Stimulated activated CD8-positive, alpha-beta memory T cell treated with anti-CD3 and anti-CD28 coated beads, Interleukin-4, amount 100 ng/mL, for 48 hours (primary cell): ENCODE measurements around the gene NLRC5.
"Not testable (repeated sequence)": the region's sequence is repeated elsewhere in the genome, so short reads cannot be mapped to it uniquely, and the experiment has no call there.

Source experiments
- DNase-seq: peaks from one replicate; pipeline ENCODE4 v3.0.0-alpha.2; 2020

Gene NLRC5

DNA sequence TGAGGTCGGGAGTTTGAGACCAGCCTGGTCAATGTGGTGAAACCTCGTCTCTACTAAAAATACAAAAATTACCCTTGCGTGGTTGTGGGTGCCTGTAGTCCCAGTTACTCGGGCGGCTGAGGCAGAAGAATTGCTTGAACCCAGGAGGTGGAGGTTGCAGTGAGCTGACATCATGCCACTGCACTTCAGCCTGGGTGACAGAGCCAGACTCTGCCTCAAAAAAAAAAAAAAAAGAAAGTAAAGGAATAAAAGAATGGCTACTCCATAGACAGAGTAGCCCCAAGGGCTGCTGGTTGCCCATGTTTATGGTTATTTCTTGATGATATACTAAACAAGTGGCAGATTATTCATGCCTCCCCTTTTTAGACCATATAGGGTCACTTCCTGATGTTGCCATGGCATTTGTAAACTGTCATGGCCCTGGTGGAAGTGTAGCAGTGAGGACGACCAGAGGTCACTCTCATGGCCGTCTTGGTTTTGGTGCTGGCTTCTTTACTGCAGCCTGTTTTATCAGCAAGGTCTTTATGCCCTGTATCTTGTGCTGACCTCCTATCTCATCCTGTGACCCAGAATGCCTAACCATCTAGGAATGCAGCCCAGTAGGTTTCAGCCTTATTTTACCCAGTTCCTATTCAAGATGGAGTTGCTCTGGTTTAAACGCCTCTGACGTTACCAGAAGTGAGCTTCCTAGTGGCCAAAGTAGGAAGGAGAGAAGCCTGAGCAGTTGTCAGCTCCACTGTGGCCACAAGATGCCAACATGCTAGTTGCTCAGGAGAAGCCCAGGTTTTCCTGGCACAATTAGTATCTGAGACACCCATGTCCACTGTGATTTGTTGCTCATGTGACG is 120.1 kb downstream of the NLRC5 start:
- DNase-seq, result not testable (repeated sequence)

DNA sequence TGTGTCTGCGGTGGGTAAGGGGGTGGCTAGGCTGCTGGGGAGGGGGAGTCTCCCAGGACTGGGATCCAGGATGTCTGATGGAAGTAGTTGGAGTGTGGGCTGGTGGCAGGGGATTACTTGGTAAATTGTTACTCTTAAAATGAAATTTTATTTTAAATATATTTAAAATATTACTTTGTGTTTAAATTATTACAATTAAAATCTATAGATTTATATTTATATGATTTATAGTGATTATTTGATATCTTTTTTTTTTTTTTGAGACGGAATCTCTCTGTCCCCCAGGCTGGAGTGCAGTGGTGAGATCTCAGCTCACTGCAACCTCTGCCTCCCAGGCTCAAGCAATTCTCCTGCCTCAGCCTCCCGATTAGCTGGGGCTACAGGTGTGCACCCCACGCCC is 121.6 kb downstream of the NLRC5 start:
- no peak for DNase-seq

DNA sequence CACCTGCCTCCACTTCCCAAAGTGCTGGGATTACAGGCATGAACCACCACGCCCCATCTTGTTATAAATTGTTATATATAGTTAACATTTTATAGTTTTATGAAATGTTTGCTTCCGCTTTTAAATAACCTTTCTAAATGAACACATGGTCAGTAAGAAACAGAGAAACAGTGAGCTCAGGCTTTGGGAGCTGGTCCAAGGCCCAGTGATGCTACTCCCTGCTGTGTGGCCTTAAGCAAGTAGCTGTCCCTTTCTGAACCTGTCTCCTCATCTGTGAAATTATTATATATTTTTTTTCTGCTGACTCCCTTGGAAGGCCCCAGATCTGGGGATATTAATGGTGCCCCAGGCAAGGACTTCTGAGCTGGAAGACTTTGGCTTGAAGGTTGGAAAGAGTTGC is 122.1 kb downstream of the NLRC5 start:
- no peak for DNase-seq

DNA sequence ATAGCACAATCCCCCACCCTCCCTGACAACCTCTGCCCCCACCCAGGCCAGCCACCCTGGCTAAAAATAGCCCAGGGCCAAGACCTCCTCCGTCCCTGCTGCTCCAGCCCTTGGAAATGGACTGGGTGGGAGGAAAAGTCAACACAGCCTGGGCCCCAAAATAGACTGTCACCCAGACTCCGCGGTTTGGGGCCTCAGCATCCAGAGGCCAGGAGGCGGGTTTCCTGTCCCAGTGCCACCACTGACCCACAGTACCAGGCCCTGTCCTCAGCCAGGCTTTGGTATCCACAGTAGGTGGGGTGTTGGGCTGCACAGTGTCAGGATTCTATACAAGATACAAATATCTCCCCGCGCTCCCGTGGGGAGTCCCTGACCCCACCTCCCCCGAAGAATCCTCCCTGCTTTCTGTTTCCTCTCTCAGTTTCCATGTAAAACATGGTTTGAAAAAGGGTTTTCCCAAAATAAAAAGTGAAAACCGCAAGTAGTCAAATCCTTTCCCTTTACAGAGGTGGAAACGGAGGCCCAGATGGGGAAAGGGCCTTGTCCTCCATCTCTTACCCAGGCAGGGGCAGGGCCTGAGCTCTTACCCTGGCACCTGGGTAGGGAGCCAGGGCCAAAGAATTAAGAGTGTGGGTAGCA is 123.2 kb downstream of the NLRC5 start:
- no peak for DNase-seq

DNA sequence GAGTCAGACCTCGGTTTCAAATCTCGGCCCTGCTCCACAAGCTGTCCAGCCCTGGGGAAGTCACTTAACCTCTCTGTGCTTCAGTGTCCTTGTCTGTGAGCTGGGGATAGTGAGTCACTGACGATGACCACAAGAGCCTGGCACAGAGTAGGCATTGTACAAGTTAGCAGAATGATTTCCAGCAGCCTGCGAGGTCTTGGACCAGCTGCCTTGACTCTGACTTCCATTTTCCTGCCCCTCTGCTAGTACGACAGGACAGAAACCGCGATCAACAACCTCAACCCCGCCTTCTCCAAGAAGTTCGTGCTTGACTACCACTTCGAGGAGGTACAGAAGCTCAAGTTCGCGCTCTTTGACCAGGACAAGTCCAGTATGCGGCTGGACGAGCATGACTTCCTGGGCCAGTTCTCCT is 123.7 kb downstream of the NLRC5 start:
- no peak for DNase-seq

DNA sequence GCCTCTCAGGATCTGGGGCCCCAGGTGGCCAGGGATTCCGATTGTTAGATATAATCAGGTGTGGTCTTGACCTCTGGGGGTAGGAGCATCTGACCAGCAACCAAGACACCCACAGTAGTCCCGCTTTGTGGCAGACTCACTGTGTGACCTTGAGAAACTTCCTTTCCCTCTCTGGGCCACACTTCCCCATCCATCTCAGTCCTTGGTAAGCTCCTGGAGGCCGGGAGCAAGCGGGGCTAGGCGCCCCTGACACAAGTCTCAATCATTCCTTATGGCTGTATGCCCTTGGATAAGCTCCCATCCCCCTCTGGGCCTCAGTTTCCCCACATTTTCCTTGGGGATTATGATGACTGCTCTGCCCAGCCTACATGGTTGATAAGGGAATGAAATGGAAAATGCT is 124.3 kb downstream of the NLRC5 start:
- no peak for DNase-seq

DNA sequence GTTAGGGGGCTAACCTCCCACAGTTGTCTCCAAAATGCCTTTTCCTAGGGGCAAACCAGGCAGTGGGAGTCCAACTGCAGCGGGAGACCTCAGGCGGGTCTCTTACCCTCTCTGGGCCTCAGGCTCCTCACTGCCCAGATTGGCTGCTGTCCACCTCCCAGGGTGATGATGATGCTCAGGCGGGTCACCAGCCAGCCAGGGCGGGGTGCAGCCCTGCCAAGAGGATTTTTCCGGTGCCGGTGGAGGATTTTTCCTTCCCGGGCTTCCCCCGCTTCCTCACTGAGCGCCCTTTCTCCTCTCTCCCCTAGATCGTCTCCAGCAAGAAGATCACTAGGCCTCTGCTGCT is 125.8 kb downstream of the NLRC5 start:
- no peak for DNase-seq

DNA sequence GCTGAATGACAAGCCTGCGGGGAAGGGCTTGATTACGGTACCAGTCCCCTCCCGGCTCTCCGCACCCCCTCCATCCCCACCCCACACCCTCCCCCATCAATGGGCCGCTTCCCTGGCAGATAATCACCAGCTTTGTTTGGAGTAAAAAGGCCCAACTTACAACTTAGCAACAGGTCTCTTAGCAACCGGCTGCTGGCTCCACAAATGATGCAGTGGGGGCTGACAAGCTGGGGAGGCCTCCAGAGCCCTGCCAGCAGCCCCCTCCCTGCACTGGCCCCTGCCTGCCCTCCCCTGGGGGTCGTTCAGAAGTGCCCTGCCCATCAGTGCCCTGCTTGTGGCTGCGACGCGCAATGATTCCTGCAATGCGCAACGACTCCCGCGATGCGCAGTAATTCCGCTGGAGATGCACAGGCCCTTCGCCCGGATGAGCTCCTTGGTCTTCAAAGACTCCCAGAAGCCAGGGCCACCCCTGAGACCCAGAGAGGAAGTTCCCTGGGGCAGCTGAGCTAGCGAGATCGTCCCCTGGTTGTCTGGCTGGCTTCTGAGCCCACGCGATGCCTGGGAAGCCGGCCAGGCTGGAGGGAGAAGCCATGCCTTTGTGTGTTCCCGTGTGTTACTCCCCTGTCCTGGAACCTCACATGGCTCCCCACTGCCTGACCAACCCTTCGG is 126.3 kb downstream of the NLRC5 start:
- no peak for DNase-seq

DNA sequence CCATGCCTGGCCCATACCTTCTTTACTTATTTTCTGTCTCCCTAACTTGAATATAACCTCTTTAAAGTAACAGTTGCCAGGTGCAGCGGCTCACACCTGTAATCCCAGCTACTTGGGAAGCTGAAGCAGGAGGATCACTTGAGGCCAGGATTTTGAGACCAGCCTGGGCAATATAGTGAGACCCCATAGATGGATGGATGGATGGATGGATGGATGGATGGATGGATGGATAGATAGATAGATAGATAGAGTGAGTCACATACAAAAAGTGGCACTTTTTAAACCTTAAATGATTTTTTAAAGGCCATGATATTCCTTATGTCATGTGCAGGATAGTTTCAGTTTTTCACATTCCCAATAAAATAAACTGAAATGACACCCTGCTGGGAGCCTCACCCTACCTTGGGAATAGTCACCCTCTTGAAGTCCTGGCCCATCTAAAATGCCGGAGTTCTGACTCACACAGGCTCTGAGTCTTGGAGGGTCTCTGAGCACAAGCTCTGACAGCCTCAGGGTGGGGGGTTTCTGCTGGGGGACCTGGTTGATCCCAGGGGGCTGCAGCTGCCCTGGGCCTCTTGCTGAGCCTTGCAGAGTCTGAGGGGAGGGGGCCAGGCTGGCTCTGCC is 129.2 kb downstream of the NLRC5 start:
- no peak for DNase-seq

DNA sequence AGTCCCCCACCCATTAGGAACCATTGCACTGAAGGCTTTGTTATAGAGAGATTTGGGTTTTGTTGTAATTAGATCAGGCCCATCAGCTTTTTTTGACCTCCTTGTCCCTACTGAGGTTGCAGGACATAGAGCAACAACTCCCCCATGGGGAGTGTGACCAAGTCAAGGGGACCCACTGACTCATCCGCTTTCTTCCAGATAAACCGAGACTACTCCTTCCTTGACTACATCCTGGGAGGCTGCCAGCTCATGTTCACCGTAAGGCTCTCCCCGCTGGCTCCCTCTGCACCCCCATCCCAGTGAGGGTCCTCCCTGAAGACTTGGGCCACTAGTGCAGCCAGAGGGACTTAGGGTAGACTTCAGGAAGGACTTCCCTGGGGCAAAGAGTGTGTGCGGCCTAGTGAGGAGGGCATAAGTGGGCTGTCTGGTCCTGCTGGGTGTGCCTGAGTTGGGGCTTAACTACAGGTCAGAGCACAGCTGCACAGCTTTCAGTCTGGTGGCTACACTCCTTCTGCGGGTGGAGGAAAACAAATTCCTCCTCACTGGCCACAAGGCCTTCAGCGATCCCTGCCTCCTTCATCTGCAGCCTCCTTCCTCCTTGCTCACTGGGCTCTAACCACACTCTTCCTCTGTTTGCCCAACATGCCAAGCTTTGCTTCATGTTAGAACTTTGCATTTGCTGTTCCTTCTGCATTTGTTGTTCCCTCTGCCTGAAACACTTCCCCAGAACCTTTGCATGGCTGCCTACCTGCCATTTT is 134.0 kb downstream of the NLRC5 start:
- no peak for DNase-seq

DNA sequence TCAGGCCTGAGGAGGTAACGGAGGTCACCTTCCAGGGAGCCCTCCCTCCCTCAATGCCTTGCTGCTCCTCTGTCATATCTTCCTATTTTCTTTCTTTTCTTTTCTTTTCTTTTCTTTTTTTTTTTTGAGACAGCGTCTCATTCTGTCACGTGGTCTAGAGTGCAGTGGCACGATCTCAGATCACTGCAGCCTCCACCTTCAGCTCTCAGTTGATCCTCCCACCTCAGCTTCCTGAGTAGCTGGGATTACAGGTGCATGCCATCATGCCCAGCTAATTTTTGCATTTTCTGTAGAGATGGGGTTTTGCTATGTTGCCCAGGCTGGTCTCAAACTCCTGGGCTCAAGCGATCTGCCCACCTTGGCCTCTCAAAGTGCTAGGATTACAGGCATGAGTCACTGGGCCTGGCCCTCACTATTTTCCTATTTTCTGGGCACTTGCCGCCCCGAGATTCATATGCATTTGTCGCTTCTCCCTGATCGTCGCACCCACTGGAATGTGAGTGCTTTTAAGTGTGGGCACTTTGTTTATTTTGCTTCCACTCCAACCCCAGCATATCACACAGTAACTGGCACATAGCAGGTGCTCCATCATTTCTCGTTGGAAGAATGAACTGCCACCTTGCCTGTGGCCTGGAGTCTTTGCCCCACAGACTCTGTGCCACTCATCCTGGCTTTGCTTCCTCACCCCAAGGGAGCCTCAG is 134.8 kb downstream of the NLRC5 start:
- DNase-seq, result no peak

DNA sequence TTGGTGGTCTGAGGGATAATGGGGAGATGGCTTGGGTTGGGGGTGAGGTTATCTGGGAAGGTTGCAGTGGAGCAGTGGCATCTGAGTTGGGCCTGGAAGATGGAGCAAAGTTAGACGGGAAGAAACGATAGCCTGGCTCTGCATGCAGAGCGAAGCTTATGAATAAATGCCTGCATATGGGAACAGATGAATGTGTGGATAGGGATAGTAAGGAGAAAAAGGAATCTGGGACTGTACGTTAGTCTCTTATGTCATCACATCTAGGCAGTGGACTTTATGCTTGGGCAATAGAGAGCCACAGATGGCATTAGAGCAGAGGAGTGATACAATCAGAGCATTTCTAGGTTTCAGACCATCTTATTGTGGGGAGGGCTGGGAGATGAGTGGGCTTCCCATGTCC is 136.0 kb downstream of the NLRC5 start:
- no peak for DNase-seq

DNA sequence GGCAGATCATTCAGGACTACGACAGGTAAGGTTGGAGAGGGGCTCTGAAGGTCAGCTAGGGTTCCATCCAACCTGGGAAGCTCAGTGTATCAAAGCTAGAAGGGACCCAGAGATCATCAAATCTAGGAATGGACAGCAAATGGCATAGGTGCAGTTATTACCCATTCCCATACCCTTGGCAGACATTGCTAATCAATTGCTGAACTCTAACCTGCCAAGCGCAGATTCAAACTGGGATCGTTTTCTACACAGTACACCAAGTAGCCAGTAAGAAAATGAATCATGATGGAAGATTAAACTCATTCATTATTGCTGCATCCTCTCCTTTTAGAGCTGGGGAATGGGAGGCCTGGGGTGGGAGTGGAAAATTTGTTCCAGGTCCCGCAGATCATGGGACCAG is 136.6 kb downstream of the NLRC5 start:
- DNase-seq, result no peak

DNA sequence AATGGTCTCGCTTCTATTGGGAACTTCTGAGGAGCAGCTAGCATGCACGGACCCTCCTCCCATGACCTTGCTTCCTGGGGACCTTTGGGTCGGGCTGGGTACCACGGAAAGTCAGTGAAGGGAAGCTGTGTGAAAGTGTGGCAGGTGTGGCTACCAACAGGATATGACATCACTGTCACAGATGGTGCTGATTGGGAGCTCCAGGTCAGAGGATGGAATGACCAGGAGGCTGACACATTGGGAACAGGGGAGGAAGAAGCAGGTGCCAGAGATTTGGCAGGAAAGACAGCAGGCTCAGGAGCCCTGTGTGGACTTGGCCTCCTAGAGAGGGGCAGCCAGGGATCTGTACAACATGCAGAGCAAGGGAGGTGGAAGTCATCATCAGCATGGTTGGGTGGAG is 137.1 kb downstream of the NLRC5 start:
- DNase-seq, result no peak

DNA sequence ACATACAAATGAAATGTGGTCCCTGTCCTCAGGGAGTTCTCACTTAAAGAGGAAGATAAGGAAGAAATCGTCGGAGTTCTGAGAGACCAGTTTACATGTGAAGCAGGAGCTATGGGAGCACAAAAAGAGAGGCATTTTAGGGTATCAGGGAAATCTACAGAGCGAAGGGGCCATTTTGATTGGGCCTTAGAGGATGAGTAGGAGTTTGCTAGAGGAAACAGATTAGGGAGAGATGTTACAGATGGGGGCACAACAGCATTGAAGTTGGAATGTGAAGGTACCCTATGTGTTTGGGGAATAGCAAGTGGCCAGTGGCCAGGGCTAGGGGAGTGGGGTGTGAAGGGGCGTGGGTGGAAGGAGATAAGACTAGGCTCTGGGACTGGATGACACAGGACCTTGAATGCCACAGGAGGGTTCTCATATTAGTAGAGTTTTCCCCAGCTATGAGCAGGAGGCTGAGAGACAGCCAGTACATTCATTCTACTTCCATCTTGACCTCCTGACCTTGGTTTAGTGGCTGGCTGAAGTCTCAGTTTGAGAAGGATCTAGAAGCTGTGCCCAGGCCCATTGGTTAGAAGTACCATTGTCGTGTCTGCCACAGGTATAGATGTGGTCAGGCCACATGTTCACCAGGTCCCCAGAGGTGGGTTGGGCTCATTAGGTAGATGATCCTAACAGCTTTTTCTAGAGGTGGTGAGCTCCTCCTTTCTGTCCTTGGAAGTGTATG is 137.8 kb downstream of the NLRC5 start:
- DNase-seq, result peak; percentile 50

DNA sequence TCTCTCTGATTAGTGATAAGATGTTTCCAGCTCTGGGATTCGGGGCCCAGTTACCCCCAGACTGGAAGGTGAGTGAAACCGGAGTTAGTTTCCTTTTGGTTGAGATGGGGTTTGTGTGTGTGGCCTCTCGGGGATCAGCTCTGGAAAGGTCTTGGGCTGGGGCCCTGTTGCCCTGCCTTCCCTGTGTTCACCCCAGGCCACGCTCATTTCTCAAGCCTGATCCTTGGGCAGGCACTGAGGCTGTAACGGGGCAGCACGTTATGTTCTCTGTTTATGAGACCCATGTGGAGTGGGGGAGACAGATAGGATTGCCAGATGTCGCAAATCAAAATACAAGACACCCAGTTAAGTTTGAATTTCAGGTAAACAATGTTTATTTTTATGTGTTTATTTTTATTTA is 138.5 kb downstream of the NLRC5 start:
- DNase-seq, result no peak

DNA sequence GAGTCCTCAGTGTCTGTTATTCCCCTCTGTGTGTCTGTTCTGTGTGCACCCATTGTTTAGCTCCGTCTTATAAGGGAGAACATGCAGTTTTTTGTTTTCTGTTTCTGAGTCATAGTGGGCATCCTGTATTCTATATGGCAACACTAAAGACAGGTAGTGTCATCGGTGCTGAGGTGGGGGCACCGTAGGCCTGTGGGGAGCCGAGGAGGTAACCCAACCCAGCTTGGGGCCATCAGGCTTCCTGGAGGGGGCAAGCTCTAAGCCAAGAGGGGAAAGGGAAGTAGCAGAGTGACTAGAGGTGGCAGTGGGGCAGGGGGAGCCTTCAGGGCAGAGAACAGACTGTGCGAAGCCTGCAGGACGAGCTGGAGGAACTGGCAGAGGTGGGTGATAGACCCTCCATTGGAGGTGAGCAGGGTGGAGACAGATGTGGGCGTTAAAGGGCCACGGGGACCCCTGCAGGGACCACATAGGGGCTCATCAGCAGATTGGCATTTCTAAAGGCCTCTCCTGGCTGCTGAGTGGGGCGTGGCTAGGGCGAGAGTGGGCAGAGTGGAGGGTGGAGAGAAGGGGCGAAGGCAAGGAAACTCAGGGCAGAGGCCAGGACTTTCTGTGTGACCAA is 139.5 kb downstream of the NLRC5 start:
- peak; percentile 70 for DNase-seq

DNA sequence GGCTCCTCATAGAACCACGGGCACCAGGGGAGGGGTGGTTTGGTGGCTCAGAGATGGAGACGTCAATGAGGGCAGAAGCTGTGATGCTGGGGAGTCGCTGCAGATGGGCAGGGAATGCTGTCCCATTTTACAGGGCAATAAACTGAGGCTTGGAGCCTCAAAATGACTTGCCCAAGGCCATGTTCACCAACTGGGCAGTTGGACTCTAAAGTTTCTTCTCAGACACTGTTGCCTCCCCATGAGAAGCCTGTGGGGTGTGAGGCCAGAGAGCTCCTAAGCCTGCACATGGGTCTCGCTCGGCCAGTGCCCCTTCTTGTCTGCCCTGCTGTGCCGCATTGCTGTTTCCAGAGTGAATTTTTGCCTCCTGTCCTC is 141.6 kb downstream of the NLRC5 start:
- no peak for DNase-seq

DNA sequence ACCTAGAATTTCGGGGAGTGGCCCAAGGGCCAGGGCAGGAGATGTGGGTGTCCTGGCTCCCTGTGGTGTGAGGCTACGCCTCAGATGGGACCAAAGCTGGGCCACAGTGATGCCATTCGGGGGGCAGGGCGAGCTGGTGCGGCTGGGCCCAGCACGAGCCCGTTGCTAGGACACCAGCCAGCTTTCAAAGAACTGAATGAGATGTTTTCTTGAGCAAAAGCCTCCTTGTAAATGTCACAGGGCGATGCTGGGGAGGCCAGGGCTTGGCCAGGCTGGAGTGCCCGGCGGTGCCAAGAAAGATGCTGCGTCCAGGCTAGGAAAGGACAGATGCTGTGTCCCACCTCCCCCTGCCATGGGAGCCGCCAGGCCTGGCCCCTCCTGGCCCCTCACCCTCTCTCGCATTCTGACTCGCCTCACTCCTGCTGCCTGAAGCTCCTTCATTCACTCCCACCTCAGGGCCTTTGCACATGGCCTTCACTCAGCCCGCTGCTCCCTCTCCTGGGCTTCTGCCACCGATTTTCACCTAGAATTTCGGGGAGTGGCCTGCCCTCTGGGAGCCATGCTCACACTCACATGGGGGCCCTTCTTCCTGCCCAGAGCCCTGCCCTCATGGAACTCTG is 142.1 kb downstream of the NLRC5 start:
- DNase-seq, result no peak

DNA sequence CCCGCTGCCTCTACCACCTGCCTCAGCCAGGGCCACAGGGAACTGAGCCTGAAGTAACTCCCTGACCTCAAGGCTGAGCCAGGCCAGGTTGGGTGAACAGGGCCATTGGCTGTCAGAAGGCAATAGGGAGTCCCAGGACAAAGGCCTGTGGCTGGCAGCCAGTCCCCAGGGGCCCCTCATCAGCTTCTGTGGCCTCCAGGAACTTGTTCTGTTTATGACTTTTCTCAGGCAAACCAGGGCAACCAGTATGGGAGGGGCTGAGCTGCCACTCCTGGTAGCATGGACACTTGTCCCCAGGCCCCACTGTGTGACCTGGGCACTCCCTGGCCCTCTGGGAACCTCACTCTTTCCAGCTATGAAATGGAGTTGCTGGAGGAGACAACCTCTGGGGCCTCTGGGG is 143.1 kb downstream of the NLRC5 start:
- DNase-seq, result no peak

DNA sequence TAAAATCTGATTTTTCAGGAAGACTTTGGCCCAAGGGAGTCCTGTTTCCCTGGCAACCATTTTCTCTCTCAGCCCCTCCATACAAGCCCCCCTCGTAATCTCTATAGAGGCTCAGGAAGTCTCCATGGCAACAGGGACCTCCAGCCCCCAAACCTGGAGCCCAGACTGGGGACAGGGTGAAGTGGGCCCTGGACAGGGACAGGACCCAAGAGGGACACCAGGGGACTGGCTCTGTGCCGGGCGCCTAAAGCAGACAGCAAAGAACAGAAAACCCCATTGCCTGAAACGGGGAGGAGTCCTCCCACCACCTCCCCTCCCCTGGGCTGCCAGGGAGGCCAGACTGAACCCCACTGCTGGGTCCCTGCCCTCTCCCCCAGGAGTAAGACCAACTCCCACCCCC is 143.7 kb downstream of the NLRC5 start:
- no peak for DNase-seq
